ENCODE data around the gene OTOS. TPM values are rescaled to one million over a fixed set of nuclear protein-coding genes. Genes with fewer than 3 reads are reported as not detected.

The OTOS gene
- total RNA-seq, 1 experiment from 2014 or later = not detected

DNA sequence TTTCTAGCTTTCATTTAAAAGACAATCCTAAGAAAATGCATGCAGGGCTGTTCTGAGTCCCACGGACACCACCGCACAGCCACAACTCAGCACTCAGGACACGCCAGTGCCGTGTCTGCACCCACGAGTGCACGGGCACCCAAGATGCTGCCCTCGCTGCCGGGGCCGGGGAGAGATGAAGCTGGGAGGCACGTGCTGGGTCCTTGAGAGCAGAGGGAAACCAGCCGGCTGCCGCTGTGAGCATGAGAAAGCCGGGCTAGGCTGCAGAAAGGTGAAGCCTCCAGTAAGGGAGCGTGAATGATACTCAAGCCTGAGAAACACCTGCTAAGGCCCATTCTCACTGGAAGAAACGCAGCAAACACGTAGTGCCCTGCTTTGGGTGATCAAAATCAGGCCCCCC lies 9.2 kb downstream of the OTOS start:
- peaks cover 30% of the 10 kb centered on the region for H3K36me3 ChIP-seq (ENCODE audit: insufficient read depth, low read length, poor library complexity, severe bottlenecking)
- CTCF ChIA-PET = no interaction called here
- H3K27ac ChIP-seq (ENCODE audit: low read depth, low read length, poor library complexity, severe bottlenecking) = no peak overlapping the region
- no peak overlapping the region for H3K4me3 ChIP-seq (ENCODE audit: low read depth, low read length, poor library complexity, severe bottlenecking)
- no peaks in the 10 kb centered on the region for H3K27me3 ChIP-seq (replicated peaks; ENCODE audit: insufficient read depth, low read depth, low read length, poor library complexity)
- peaks cover 5% of the 10 kb centered on the region for H3K4me1 ChIP-seq (ENCODE audit: insufficient read depth, low read length, poor library complexity, severe bottlenecking)
- POLR2A ChIA-PET (ENCODE audit: low non-redundant PET) = no interaction called here
- intact Hi-C loops (cut with micrococcal nuclease; ENCODE audit: unreplicated experiment) = no loop called here
- no peak for DNase-seq (ENCODE audit: low spot score)
- H3K9me3 ChIP-seq (ENCODE audit: low read depth, low read length, poor library complexity, severe bottlenecking) = no peaks in the 10 kb centered on the region
- TF ChIP-seq, protein P1, sequence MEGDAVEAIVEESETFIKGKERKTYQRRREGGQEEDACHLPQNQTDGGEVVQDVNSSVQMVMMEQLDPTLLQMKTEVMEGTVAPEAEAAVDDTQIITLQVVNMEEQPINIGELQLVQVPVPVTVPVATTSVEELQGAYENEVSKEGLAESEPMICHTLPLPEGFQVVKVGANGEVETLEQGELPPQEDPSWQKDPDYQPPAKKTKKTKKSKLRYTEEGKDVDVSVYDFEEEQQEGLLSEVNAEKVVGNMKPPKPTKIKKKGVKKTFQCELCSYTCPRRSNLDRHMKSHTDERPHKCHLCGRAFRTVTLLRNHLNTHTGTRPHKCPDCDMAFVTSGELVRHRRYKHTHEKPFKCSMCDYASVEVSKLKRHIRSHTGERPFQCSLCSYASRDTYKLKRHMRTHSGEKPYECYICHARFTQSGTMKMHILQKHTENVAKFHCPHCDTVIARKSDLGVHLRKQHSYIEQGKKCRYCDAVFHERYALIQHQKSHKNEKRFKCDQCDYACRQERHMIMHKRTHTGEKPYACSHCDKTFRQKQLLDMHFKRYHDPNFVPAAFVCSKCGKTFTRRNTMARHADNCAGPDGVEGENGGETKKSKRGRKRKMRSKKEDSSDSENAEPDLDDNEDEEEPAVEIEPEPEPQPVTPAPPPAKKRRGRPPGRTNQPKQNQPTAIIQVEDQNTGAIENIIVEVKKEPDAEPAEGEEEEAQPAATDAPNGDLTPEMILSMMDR (conservative IDR thresholded peaks at IDR 0.05; ENCODE audit: low read depth, low read length) = no peak
- TF ChIP-seq EZH2 (IDR thresholded peaks at IDR 0.05; ENCODE audit: borderline replicate concordance, low read depth, low read length, poor library complexity, severe bottlenecking) = no peak
- BruUV-seq (replicated peaks) = no TSS peak

DNA sequence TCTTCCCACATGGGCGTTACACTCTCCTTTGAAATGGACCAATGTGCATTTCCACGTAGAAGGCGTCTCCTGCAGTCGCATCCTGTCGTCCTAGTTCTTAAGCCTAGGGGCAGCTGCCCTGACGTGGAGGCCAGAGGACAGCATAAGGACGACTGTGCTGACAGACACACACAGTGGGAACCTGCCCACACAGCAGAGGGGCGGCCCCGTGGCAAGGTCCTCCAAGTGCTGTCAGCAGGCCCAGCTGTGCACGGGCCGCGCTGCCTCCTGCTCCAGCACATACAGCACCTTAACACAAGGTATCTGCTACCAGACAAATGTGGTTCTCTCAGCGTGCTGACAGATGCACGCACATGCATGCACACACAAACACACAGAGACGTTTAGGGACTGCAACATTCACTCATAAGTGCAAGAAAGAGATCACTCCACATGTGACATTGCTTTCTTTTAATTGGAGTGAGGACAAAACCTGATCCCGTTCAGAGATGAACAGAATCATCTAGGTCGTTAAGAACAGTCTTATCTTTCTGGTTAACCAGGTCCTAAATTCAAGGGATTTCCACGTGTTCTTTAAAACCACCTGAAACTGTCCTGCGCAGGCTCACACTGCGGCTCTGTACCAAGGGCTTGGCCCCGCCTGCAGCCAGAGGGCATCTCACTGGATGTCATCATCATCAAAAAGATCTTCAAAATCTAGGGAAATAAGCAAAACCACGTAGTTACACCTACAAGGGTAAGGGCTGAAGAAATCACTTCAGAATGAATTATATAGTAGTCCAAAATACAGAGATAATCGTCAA lies 9.9 kb downstream of the OTOS start:
- Histone ChIP-seq H3K27me3 (replicated peaks; ENCODE audit: insufficient read depth, low read depth, low read length, poor library complexity) (no peaks in the 10 kb centered on the region), H3K36me3 (ENCODE audit: insufficient read depth, low read length, poor library complexity, severe bottlenecking) (peaks cover 30% of the 10 kb centered on the region), H3K4me3 (ENCODE audit: low read depth, low read length, poor library complexity, severe bottlenecking) (no peak overlapping the region), H3K4me1 (ENCODE audit: insufficient read depth, low read length, poor library complexity, severe bottlenecking) (peaks cover 5% of the 10 kb centered on the region), H3K27ac (ENCODE audit: low read depth, low read length, poor library complexity, severe bottlenecking) (no peak overlapping the region), H3K9me3 (ENCODE audit: low read depth, low read length, poor library complexity, severe bottlenecking) (no peaks in the 10 kb centered on the region)
- ChIA-PET CTCF (no interaction called here), POLR2A (ENCODE audit: low non-redundant PET) (no interaction called here)
- no peak for DNase-seq (ENCODE audit: low spot score)
- intact Hi-C loops (cut with micrococcal nuclease; ENCODE audit: unreplicated experiment) = no loop called here
- no TSS peak for BruUV-seq (replicated peaks)
- TF ChIP-seq, protein P1 (conservative IDR thresholded peaks at IDR 0.05; ENCODE audit: low read depth, low read length) = no peak
- no peak for TF ChIP-seq EZH2 (IDR thresholded peaks at IDR 0.05; ENCODE audit: borderline replicate concordance, low read depth, low read length, poor library complexity, severe bottlenecking)

DNA sequence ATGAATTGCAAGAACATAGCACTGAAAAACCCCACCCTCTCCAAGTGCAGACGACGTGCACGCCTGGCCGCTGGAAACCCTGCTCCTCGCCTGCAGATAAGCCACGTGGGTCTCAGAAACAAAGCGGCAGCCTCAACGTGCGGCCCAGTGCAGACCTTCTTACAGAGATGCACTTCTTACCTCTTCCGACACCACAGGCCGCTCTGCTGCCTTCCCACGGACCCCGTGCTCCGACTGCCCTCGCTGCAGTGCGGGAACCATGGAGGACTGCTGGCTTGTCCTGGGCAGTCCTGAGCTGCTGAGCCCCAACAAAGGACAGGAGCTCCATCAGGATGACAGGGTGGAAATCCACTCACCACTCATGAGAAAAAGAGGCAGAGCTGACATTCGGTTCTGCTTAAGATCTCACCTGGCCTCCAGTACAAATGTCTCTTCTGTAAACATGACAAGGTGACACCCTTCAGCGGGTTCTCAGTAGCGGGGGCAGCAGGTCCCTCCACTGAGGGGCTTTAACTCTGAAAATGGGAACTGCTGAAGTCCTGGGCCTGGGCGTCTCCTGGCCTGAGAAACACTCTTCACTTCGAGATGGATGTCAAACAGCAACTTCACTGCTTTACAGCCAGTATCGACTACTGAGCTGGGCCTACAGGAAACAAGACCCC lies 10.6 kb downstream of the OTOS start:
- BruUV-seq (replicated peaks) = no TSS peak
- ChIA-PET CTCF (no interaction called here), POLR2A (ENCODE audit: low non-redundant PET) (no interaction called here)

More for the DNA sequence above, 10.6 kb downstream of the OTOS start:
- H3K27ac ChIP-seq (ENCODE audit: low read depth, low read length, poor library complexity, severe bottlenecking) = no peak overlapping the region
- peaks cover 30% of the 10 kb centered on the region for H3K36me3 ChIP-seq (ENCODE audit: insufficient read depth, low read length, poor library complexity, severe bottlenecking)
- intact Hi-C loops (cut with micrococcal nuclease; ENCODE audit: unreplicated experiment) = no loop called here
- no peaks in the 10 kb centered on the region for H3K27me3 ChIP-seq (replicated peaks; ENCODE audit: insufficient read depth, low read depth, low read length, poor library complexity)
- H3K4me1 ChIP-seq (ENCODE audit: insufficient read depth, low read length, poor library complexity, severe bottlenecking) = peaks cover 5% of the 10 kb centered on the region
- TF ChIP-seq, protein P1 (conservative IDR thresholded peaks at IDR 0.05; ENCODE audit: low read depth, low read length) = no peak
- TF ChIP-seq EZH2 (IDR thresholded peaks at IDR 0.05; ENCODE audit: borderline replicate concordance, low read depth, low read length, poor library complexity, severe bottlenecking) = no peak
- no peaks in the 10 kb centered on the region for H3K9me3 ChIP-seq (ENCODE audit: low read depth, low read length, poor library complexity, severe bottlenecking)
- no peak overlapping the region for H3K4me3 ChIP-seq (ENCODE audit: low read depth, low read length, poor library complexity, severe bottlenecking)
- DNase-seq (ENCODE audit: low spot score) = no peak

Measured in A673 (cell line).